NCI-H345 treated with DMSO at 0.1 percent for 48 hours (cell line): Measurements from ENCODE around the gene TAOK2.
A peak's percentile ranks its signal among the peaks of the same experiment; 100 is the strongest.
"Not testable (repeated sequence)": the region's sequence is repeated elsewhere in the genome, so short reads cannot be mapped to it uniquely, and the experiment has no call there.

Experiments
- DNase-seq: peaks from one replicate; lab custom pipeline; 2025; ENCODE audit not compliant: unreplicated experiment; lab: John Stamatoyannopoulos, UW

The TAOK2 gene

GRCh38 chr16:30022887-30023286 lies 49.2 kb downstream of the TAOK2 start, which contains the start of gene C16orf92:
Gene C16orf92 (plus strand): TSS chr16:30023198. CDS start chr16:30023341, 143 bp downstream.
- no peak for DNase-seq

- no peak for DNase-seq
Observed at GRCh38 chr16:30023586-30023985, 49.9 kb downstream of the TAOK2 start.

- no peak for DNase-seq
Observed at GRCh38 chr16:30024451-30024850, 50.8 kb downstream of the TAOK2 start.

GRCh38 chr16:30025156-30025555 lies 51.5 kb downstream of the TAOK2 start:
- no peak for DNase-seq

- DNase-seq: no peak
Observed at GRCh38 chr16:30025574-30025973, 51.9 kb downstream of the TAOK2 start.

- DNase-seq: no peak
Observed at GRCh38 chr16:30026449-30026848, 52.8 kb downstream of the TAOK2 start.

GRCh38 chr16:30027588-30028437 lies 54.1 kb downstream of the TAOK2 start:
- DNase-seq: no peak

- DNase-seq: no peak
Observed at GRCh38 chr16:30028438-30029076, 54.9 kb downstream of the TAOK2 start.

GRCh38 chr16:30030011-30030685 lies 56.5 kb downstream of the TAOK2 start:
- no peak for DNase-seq

- no peak for DNase-seq
Observed at GRCh38 chr16:30030841-30031413, 57.3 kb downstream of the TAOK2 start, which contains the start of gene TLCD3B. Gene TLCD3B (minus strand): TSS chr16:30031271. CDS start chr16:30030527, 744 bp downstream.

- no peak for DNase-seq
Observed at GRCh38 chr16:30031477-30031918, 57.8 kb downstream of the TAOK2 start.

GRCh38 chr16:30032083-30032819 lies 58.6 kb downstream of the TAOK2 start:
- peak; percentile 67 for DNase-seq

- DNase-seq: no peak
Observed at GRCh38 chr16:30033270-30033669, 59.6 kb downstream of the TAOK2 start.

GRCh38 chr16:30040221-30040620 lies 66.6 kb downstream of the TAOK2 start:
- no peak for DNase-seq

- not testable (repeated sequence) for DNase-seq
Observed at GRCh38 chr16:30040690-30041089, 67.0 kb downstream of the TAOK2 start.

- no peak for DNase-seq
Observed at GRCh38 chr16:30041841-30042240, 68.2 kb downstream of the TAOK2 start.
